Measurements from ENCODE around the gene CPA5. TPM values are rescaled to one million over a fixed set of nuclear protein-coding genes. Genes with fewer than 3 reads are reported as not detected.

The CPA5 gene
- total RNA-seq, 1 experiment from 2014 or later: not detected

GRCh38 chr7:130346941-130347340 is 2.3 kb downstream of the CPA5 start:
- CTCF ChIA-PET: no interaction called here
- H3K36me3 Mint-ChIP-seq (ENCODE audit: insufficient read depth, unreplicated experiment): no peaks in the 10 kb centered on the region
- no peak overlapping the region for H3K27ac Mint-ChIP-seq (ENCODE audit: unreplicated experiment)
- no peak for DNase-seq
- peaks cover 7% of the 10 kb centered on the region for H3K4me1 Mint-ChIP-seq (ENCODE audit: low read depth, unreplicated experiment)
- intact Hi-C loops (cut with micrococcal nuclease; ENCODE audit: unreplicated experiment): no loop called here
- H3K9me3 Mint-ChIP-seq (ENCODE audit: low read depth, unreplicated experiment): no peaks in the 10 kb centered on the region
- H3K4me3 Mint-ChIP-seq (ENCODE audit: low read depth, unreplicated experiment): no peak overlapping the region
- no TSS peak for BruUV-seq (replicated peaks)
- TF ChIP-seq, protein P1, sequence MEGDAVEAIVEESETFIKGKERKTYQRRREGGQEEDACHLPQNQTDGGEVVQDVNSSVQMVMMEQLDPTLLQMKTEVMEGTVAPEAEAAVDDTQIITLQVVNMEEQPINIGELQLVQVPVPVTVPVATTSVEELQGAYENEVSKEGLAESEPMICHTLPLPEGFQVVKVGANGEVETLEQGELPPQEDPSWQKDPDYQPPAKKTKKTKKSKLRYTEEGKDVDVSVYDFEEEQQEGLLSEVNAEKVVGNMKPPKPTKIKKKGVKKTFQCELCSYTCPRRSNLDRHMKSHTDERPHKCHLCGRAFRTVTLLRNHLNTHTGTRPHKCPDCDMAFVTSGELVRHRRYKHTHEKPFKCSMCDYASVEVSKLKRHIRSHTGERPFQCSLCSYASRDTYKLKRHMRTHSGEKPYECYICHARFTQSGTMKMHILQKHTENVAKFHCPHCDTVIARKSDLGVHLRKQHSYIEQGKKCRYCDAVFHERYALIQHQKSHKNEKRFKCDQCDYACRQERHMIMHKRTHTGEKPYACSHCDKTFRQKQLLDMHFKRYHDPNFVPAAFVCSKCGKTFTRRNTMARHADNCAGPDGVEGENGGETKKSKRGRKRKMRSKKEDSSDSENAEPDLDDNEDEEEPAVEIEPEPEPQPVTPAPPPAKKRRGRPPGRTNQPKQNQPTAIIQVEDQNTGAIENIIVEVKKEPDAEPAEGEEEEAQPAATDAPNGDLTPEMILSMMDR (IDR thresholded peaks at IDR 0.05; ENCODE audit: unreplicated experiment): no peak
- peaks cover 43% of the 10 kb centered on the region for H3K27me3 Mint-ChIP-seq (ENCODE audit: unreplicated experiment)

- DNase-seq: no peak
- peaks cover 34% of the 10 kb centered on the region for H3K27me3 Mint-ChIP-seq (ENCODE audit: unreplicated experiment)
These were observed 5.5 kb downstream of the CPA5 start for GRCh38 chr7:130349911-130350782.

DNA sequence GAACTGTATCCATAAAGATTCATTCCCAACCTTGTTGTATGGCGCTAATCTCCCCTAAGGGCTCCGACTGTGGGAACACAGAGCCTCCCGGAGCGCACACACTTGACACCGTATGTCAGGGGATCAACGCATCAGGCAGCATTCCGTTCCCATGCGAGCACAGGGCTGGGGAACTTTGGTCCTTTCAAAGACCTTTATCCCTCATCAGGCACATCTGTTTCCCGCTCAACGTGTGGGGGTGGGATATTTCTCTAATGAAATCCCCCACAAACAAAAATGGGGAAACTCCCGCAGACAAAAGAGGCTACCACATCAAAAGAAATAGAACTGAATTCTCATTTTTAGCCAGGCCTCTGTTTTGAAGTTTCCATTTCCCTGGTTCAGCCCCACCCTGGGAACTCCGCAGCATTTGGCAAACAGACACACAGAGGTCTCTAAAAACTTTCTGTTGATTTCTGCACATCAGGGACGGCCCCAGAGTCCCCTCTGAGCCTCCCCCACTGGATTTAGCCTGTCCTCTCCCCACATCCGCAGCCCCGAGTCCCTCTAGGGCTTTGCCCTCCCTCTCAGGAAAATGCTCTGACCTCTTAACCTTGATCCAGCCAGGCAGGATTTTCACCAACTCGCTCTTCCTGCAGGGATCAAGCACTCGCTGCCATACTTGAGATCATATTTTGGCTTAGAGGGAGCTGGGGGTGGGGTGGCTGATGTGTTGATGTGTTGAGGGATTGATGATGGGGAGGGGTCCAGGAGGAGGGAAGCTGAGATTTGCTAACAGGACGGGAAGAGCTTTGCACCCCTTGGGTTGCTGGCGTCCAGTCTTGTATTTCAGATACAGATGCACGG is 6.6 kb downstream of the CPA5 start:
- H3K4me1 Mint-ChIP-seq (ENCODE audit: low read depth, unreplicated experiment): peaks cover 37% of the 10 kb centered on the region
- intact Hi-C loops (cut with micrococcal nuclease; ENCODE audit: unreplicated experiment): no loop called here

More at GRCh38 chr7:130349911-130350782, 5.5 kb downstream of the CPA5 start:
- Mint-ChIP-seq H3K27ac (ENCODE audit: unreplicated experiment) (no peak overlapping the region), H3K4me1 (ENCODE audit: low read depth, unreplicated experiment) (peaks cover 32% of the 10 kb centered on the region), H3K4me3 (ENCODE audit: low read depth, unreplicated experiment) (no peak overlapping the region), H3K36me3 (ENCODE audit: insufficient read depth, unreplicated experiment) (no peaks in the 10 kb centered on the region), H3K9me3 (ENCODE audit: low read depth, unreplicated experiment) (no peaks in the 10 kb centered on the region)
- intact Hi-C loops (cut with micrococcal nuclease; ENCODE audit: unreplicated experiment): no loop called here
- BruUV-seq (replicated peaks): no TSS peak
- CTCF ChIA-PET: no interaction called here
- TF ChIP-seq, protein P1 (IDR thresholded peaks at IDR 0.05; ENCODE audit: unreplicated experiment): no peak

GRCh38 chr7:130351791-130352090 is 7.1 kb downstream of the CPA5 start:
- no peak overlapping the region for H3K27ac Mint-ChIP-seq (ENCODE audit: unreplicated experiment)
- BruUV-seq (replicated peaks): no TSS peak
- peaks cover under 1% of the 10 kb centered on the region for H3K36me3 Mint-ChIP-seq (ENCODE audit: insufficient read depth, unreplicated experiment)
- peaks cover 22% of the 10 kb centered on the region for H3K27me3 Mint-ChIP-seq (ENCODE audit: unreplicated experiment)
- DNase-seq: no peak
- intact Hi-C loops (cut with micrococcal nuclease; ENCODE audit: unreplicated experiment): no loop called here
- H3K9me3 Mint-ChIP-seq (ENCODE audit: low read depth, unreplicated experiment): no peaks in the 10 kb centered on the region
- peaks cover 42% of the 10 kb centered on the region for H3K4me1 Mint-ChIP-seq (ENCODE audit: low read depth, unreplicated experiment)
- CTCF ChIA-PET: no interaction called here
- no peak overlapping the region for H3K4me3 Mint-ChIP-seq (ENCODE audit: low read depth, unreplicated experiment)
- TF ChIP-seq, protein P1 (IDR thresholded peaks at IDR 0.05; ENCODE audit: unreplicated experiment): no peak

More for the DNA sequence above, 6.6 kb downstream of the CPA5 start:
- Mint-ChIP-seq H3K9me3 (ENCODE audit: low read depth, unreplicated experiment) (no peaks in the 10 kb centered on the region), H3K27me3 (ENCODE audit: unreplicated experiment) (peaks cover 24% of the 10 kb centered on the region), H3K36me3 (ENCODE audit: insufficient read depth, unreplicated experiment) (no peaks in the 10 kb centered on the region), H3K4me3 (ENCODE audit: low read depth, unreplicated experiment) (no peak overlapping the region), H3K27ac (ENCODE audit: unreplicated experiment) (no peak overlapping the region)
- CTCF ChIA-PET: no interaction called here
- TF ChIP-seq, protein P1 (IDR thresholded peaks at IDR 0.05; ENCODE audit: unreplicated experiment): no peak
- BruUV-seq (replicated peaks): no TSS peak
- no peak for DNase-seq

Measured in Calu3 (cell line).